Natural killer cell (primary cell): ENCODE results near the gene TMEM138. TPM values are rescaled to one million over a fixed set of nuclear protein-coding genes. Genes with fewer than 3 reads are reported as not detected.

Experiments
- ATAC-seq, 3 donors: fragments of 150-1000 bp in 2 of 3; fragments of 200-7000 bp in 1 of 3; cut with Tn5 transposase; 1 replicate in 1 of 3; 2 replicates in 2 of 3; pipeline ENCODE4 v1.10.0; 2021; ENCODE audit warnings: mild to moderate bottlenecking in 2 of 3, moderate library complexity in 2 of 3
- DNase-seq, 2 donors: peaks; one replicate each; pipeline versions ENCODE4 v3.0.0 to v3.0.0-alpha.2; 2013 to 2021; ENCODE audit warnings: mixed read lengths in 1 of 2
- H3K27ac ChIP-seq: one replicate; pipeline ENCODE4 v1.5.1; 2013; ENCODE audit warnings: mild to moderate bottlenecking, low read length
- H3K27me3 ChIP-seq: one replicate; pipeline ENCODE4 v1.6.1; 2013; ENCODE audit warnings: low read length; ENCODE audit not compliant: control insufficient read depth, insufficient read depth
- H3K36me3 ChIP-seq: one replicate; pipeline ENCODE4 v1.6.1; 2013; ENCODE audit warnings: low read length; ENCODE audit not compliant: control insufficient read depth, insufficient read depth
- H3K4me1 ChIP-seq: one replicate; pipeline ENCODE4 v1.6.1; 2013; ENCODE audit warnings: low read length; ENCODE audit not compliant: control insufficient read depth, insufficient read depth
- H3K4me3 ChIP-seq: one replicate; pipeline ENCODE4 v1.5.1; 2013; ENCODE audit warnings: low read length
- H3K9me3 ChIP-seq: one replicate; pipeline ENCODE4 v1.6.1; 2013; ENCODE audit warnings: low read length; ENCODE audit not compliant: control insufficient read depth, insufficient read depth
- H3K27ac Mint-ChIP-seq, 2 donors: one replicate each; pipeline ENCODE4 v1.8.0; 2022; ENCODE audit warnings: mild to moderate bottlenecking in 2 of 2, mixed read lengths in 2 of 2, moderate library complexity in 1 of 2
- H3K27me3 Mint-ChIP-seq, 2 donors: one replicate each; pipeline ENCODE4 v1.8.0; 2022; ENCODE audit warnings: low read depth in 2 of 2, mixed read lengths in 2 of 2
- H3K36me3 Mint-ChIP-seq: one replicate; pipeline ENCODE4 v1.8.0; 2022; ENCODE audit warnings: mixed read lengths
- H3K4me1 Mint-ChIP-seq, 2 donors: one replicate each; pipeline ENCODE4 v1.8.0; 2022; ENCODE audit warnings: mixed read lengths in 2 of 2
- H3K4me3 Mint-ChIP-seq: one replicate; pipeline ENCODE4 v1.8.0; 2022; ENCODE audit warnings: mild to moderate bottlenecking, moderate library complexity, mixed read lengths
- H3K9me3 Mint-ChIP-seq, 2 donors: one replicate each; pipeline ENCODE4 v1.8.0; 2022; ENCODE audit warnings: mixed read lengths in 2 of 2
- CTCF ChIP-seq: fragments of 200-600 bp; IDR thresholded peaks from one replicate; pipeline ENCODE4 v1.8.0; 2022; ENCODE audit warnings: antibody characterized with exemption
- WGBS: methylation state at CpG from one replicate; pipeline ENCODE4 v1.1.7; 2013; ENCODE audit warnings: missing lambda C conversion rate; ENCODE audit not compliant: insufficient coverage; 5-methylcytosine and 5-hydroxymethylcytosine counted together
- intact Hi-C: fragments of 100-400 bp; cut with micrococcal nuclease; formaldehyde crosslinking; loops from one replicate; pipeline ENCODE4 v1.14.2; 2022
- total RNA-seq, 4 donors: library from RNA; stranded (reverse); fragments of 120-200 nt in 1 of 4; gene quantifications; one replicate each; pipeline versions ENCODE4 v1.2.3 to v1.2.4, GENCODE V29; 2013 to 2022

TMEM138 gene
- total RNA-seq, 3 donors from 2014 or later (not counting 1 experiment from before 2014, with no cell fraction given) = 63.8 to 75.9 (median 66.5) TPM

- ATAC-seq (no peak), DNase-seq (no peak)
- H3K36me3 Mint-ChIP-seq = no peaks in the 10 kb centered on the region
- 95% methylated on average over 15 of the region's 15 CpGs for WGBS
- no peak overlapping the region for H3K4me3 ChIP-seq
- no peaks in the 10 kb centered on the region for H3K27me3 Mint-ChIP-seq
- H3K27ac Mint-ChIP-seq = no peak overlapping the region
- H3K4me1 Mint-ChIP-seq = peaks cover 7 to 19% of the 10 kb centered on the region in 2 donors
- H3K27me3 ChIP-seq = no peaks in the 10 kb centered on the region
- no peak for TF ChIP-seq CTCF
- H3K9me3 Mint-ChIP-seq = no peaks in the 10 kb centered on the region
- peaks cover 21% of the 10 kb centered on the region for H3K4me1 ChIP-seq
- no peak overlapping the region for H3K27ac ChIP-seq
- H3K9me3 ChIP-seq = no peaks in the 10 kb centered on the region
- no peak overlapping the region for H3K4me3 Mint-ChIP-seq
- peaks cover 3% of the 10 kb centered on the region for H3K36me3 ChIP-seq
- intact Hi-C loops = loop anchor here (2.0 to 5.0 kb wide), 2 partner anchors 55 to 99 kb away; partner anchors contain the start of gene TMEM216
These were observed 24.3 kb upstream of the TMEM138 start for GRCh38 chr11:61337706-61338470.

GRCh38 chr11:61338783-61339489, 23.2 kb upstream of the TMEM138 start:
- Mint-ChIP-seq H3K4me3 (no peak overlapping the region), H3K9me3 (no peaks in the 10 kb centered on the region), H3K4me1 (peaks cover 0 to 10% of the 10 kb centered on the region in 2 donors), H3K27me3 (no peaks in the 10 kb centered on the region), H3K27ac (no peak overlapping the region), H3K36me3 (no peaks in the 10 kb centered on the region)
- ATAC-seq (no peak), DNase-seq (no peak)
- Histone ChIP-seq H3K4me3 (no peak overlapping the region), H3K27ac (no peak overlapping the region), H3K4me1 (peaks cover 13% of the 10 kb centered on the region), H3K9me3 (no peaks in the 10 kb centered on the region), H3K36me3 (peaks cover 3% of the 10 kb centered on the region), H3K27me3 (no peaks in the 10 kb centered on the region)
- intact Hi-C loops = loop anchor here (5.0 kb wide), 1 partner anchor 98 kb away; no protein-coding TSS in a partner anchor
- 93% methylated on average over 26 of the region's 26 CpGs for WGBS
- no peak for TF ChIP-seq CTCF

- Histone ChIP-seq H3K4me1 (peaks cover 10% of the 10 kb centered on the region), H3K9me3 (no peaks in the 10 kb centered on the region), H3K27ac (no peak overlapping the region), H3K36me3 (peaks cover 3% of the 10 kb centered on the region), H3K4me3 (no peak overlapping the region), H3K27me3 (no peaks in the 10 kb centered on the region)
- Mint-ChIP-seq H3K9me3 (no peaks in the 10 kb centered on the region), H3K36me3 (no peaks in the 10 kb centered on the region), H3K27ac (no peak overlapping the region), H3K27me3 (no peaks in the 10 kb centered on the region), H3K4me1 (peaks cover 0 to 7% of the 10 kb centered on the region in 2 donors), H3K4me3 (no peak overlapping the region)
- no peak for TF ChIP-seq CTCF
- 94% methylated on average over 4 of the region's 4 CpGs for WGBS
- intact Hi-C loops = loop anchor here (5.0 kb wide), 1 partner anchor 98 kb away; no protein-coding TSS in a partner anchor
- DNase-seq (no peak), ATAC-seq (no peak)
These were observed 22.7 kb upstream of the TMEM138 start for GRCh38 chr11:61339490-61339878.
